ENCODE measurements around the gene ANXA6. TPM values are rescaled to one million over a fixed set of nuclear protein-coding genes. Genes with fewer than 3 reads are reported as not detected.

Gene ANXA6
- 100 to 1,000 TPM; 267 to 470 (median 382) TPM for total RNA-seq

DNA sequence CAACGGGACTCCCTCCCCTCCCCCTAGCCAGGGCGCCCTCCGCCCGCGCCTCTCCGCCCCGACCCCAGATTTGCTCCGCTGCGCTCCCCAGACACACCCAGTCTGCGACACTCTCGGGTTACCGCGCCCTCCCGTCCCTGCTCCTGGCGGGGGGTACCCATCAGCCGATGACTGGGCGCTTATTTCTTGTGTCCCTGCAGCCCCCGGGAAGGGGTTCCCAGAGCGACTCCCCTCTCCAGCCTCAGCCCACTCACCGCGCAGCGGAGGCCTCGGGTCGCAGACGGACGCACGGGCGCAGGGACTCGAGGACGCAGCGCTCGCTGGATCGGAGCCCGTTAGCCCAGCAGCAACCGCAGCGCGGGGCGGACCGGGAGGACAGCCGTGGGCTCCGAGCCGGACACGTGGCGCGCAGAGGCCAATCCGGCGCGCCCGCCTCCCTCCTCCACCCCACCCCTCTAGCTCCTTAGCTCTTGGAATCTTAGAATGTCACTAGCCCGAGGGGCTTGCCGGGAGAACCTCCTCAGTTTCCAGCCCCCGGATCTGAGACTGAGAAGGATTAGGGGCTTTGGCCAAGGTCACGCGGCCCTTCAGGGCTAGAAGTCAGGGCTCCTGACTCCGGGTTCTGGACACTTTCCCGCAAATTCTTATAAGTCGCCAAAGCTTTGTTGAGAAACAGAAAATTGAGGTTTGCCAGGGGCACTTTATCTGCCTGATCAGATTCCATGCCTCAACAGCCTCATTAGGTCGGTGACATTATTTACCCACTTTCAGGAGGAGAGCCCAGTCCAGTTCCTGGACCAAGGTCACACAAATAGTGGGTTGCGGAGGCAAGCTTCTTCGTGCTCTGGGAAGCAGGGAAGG is at the start of gene ANXA6:
TSS of gene ANXA6 (minus strand) at position 354 of the 861 bp plus-strand sequence. CDS start 9,878 bp downstream, outside the sequence.
- TF ChIP-seq, protein P1, sequence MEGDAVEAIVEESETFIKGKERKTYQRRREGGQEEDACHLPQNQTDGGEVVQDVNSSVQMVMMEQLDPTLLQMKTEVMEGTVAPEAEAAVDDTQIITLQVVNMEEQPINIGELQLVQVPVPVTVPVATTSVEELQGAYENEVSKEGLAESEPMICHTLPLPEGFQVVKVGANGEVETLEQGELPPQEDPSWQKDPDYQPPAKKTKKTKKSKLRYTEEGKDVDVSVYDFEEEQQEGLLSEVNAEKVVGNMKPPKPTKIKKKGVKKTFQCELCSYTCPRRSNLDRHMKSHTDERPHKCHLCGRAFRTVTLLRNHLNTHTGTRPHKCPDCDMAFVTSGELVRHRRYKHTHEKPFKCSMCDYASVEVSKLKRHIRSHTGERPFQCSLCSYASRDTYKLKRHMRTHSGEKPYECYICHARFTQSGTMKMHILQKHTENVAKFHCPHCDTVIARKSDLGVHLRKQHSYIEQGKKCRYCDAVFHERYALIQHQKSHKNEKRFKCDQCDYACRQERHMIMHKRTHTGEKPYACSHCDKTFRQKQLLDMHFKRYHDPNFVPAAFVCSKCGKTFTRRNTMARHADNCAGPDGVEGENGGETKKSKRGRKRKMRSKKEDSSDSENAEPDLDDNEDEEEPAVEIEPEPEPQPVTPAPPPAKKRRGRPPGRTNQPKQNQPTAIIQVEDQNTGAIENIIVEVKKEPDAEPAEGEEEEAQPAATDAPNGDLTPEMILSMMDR (IDR thresholded peaks at IDR 0.05; ENCODE audit: low read depth) = no peak

DNA sequence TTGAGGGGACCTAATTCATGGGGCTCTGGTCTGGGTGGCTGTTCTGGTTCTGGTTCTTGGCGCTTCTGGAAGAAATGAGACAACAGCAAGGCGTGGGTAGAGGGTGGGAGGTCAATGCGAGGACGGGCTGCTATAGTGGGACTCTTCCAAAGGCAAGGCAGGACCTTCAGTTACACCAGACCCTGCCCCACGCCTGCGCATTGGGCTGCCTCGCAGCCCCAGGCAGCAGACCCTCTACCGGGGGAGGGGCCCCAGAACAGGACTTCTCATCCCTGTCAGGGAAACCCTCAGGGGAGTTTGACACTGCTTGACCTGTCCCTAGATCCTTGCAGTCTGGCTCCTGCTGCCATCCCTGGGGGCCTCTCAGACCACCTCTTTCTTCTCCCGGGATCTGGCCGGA is 47.8 kb upstream of the ANXA6 start:
- TF ChIP-seq, protein P1 (IDR thresholded peaks at IDR 0.05; ENCODE audit: low read depth) = no peak

DNA sequence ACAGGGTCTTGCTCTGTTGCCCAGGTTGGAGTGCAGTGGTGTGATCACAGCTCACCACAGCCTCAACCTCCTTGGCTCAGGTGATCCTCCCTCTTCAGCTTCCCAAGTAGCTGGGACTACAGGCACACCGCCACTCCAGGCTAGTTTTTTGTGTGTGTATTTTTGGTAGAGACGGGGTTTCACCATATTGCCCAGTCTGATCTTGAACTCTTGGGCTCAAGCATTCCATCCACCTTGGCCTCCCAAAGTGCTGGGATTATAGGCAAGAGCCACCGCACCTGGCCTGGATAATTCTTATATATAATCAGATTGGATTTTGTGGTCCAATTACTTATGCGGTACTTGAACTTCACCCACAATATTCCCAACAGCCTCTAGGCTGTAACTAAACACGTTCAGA is 46.5 kb upstream of the ANXA6 start:
- TF ChIP-seq, protein P1 (IDR thresholded peaks at IDR 0.05; ENCODE audit: low read depth) = no peak

DNA sequence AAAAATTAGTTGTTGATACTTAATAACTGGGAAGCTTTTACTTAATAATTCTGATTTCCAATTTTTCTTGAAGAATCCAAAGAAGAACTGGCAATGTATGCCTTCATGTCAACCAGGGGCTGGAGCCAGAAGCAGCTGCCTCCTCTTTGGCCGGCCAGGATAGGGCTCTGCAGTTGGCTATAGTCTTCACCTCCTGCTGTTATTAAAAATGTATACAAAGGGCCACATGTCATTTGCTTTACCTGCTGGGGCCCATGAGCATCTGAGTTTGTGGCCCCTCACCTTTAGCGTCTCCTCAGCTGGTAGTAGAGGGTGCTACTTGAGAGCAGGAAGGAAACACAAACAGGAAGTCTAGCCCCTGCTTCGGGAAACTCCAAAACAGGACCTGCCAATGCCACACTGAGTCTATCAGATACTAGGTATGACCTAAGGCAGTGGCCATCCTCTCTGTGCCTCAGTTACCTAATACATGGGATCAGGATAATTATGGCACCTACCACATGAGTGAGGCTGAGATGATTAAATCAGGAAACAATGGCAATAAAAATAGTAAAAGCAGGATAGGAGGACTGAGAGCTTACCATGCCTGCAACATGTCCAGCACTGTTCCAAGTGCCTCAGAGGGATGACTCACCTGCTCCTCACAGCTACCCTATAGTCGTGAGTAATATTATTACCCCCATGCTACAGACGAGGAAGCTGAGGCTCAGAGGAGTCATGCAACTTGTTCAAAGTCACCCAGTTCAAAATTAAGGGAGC is 45.0 kb upstream of the ANXA6 start:
- TF ChIP-seq, protein P1 (IDR thresholded peaks at IDR 0.05; ENCODE audit: low read depth) = no peak

DNA sequence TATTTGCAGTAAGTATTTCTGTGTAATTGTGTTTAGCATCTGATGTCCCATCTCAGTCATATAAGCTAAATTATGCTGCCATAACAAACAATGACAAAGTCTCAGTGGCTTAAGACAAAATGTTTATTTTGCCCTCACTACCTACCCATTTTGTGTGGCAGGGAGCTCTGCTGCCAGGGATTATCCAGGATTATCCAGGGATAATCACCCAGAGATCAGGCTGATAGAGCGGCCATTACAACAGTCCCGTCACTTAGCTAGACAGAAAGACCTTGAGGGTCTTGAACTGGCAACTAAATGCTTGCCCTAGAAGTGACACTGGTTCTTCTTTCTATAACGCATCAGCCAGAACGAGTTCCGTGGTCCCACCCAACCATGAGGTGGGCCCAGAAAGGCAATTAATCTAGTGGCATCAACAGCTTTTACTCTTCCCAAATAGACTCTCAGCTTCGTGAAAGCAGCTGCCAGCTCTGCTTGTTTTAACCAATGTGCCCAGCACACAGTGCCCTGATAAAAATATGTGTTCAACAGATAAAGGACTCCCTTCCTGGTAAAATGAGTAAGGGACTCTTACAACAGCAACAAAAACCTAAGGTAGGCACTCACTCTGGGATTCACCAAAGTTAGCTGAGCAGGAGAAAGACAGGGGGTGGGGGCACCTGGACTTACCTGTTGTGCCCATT is 43.5 kb upstream of the ANXA6 start:
- TF ChIP-seq, protein P1 (IDR thresholded peaks at IDR 0.05; ENCODE audit: low read depth) = no peak

DNA sequence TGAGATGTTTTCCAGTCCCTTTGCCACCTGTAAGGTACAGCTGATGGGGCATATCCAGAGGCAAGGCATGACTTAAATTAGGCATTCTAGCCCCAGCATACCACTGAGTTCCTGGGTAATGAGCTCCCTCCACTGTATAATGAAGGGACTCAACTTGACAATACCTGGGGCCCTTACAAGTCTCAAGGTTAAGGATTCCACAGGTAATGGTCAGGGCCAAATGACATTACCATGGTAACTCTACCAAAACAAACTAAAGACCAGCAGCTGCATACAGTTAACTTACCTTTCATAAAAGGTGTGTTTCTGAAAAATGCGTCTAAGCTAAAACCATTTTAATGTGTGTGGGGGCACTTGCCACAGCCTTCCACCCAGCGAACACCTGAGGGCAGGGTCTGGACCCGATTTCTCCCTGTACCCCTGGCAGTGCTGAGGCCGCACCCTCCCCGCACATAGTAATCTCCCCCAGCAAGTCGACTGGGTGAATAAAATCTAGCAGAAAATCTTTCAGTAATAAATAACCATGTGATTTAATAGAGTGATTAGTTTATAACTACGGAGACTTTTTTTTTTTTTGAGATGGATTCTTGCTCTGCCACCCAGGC is 42.1 kb upstream of the ANXA6 start:
- TF ChIP-seq, protein P1 (IDR thresholded peaks at IDR 0.05; ENCODE audit: low read depth) = no peak

Data from subcutaneous adipose tissue (tissue), 4 donors.